Activated CD4-positive, CD25-positive, alpha-beta regulatory T cell (primary cell): ENCODE results near the gene TDP1.

Source experiments
- DNase-seq, 4 experiments: peaks; one replicate each; lab custom pipeline; 2025; lab: John Stamatoyannopoulos, UW

TDP1 gene

GRCh38 chr14:89955745-89956660, at the start of gene TDP1:
TSS of gene TDP1 (plus strand) at chr14:89955927. CDS start at chr14:89963115, 7,188 bp downstream.
- peak; percentile 88 to 97 (median 92) for DNase-seq

- DNase-seq, result no peak
Measured at GRCh38 chr14:89906000-89906399, 49.7 kb upstream of the TDP1 start.

GRCh38 chr14:89907655-89908054, 48.1 kb upstream of the TDP1 start:
- no peak for DNase-seq

GRCh38 chr14:89908712-89909450, 46.8 kb upstream of the TDP1 start:
- no peak for DNase-seq

- DNase-seq, result no peak
Measured at GRCh38 chr14:89909586-89909985, 46.1 kb upstream of the TDP1 start.

- DNase-seq, result no peak
Measured at GRCh38 chr14:89910691-89911009, 45.1 kb upstream of the TDP1 start.

GRCh38 chr14:89911010-89911919, 44.5 kb upstream of the TDP1 start:
- no peak for DNase-seq

- DNase-seq, result no peak
Measured at GRCh38 chr14:89912221-89912620, 43.5 kb upstream of the TDP1 start.

GRCh38 chr14:89912667-89913211, 43.0 kb upstream of the TDP1 start:
- DNase-seq, result no peak

GRCh38 chr14:89915114-89915878, 40.4 kb upstream of the TDP1 start:
- peak; percentile 9 to 46 (median 27) for DNase-seq

GRCh38 chr14:89918721-89919120, 37.0 kb upstream of the TDP1 start:
- DNase-seq, result no peak

- no peak for DNase-seq
Measured at GRCh38 chr14:89920056-89920455, 35.7 kb upstream of the TDP1 start.

- DNase-seq, result no peak
Measured at GRCh38 chr14:89921346-89921745, 34.4 kb upstream of the TDP1 start.

- DNase-seq, result no peak
Measured at GRCh38 chr14:89922031-89922907, 33.5 kb upstream of the TDP1 start.

GRCh38 chr14:89924268-89924667, 31.5 kb upstream of the TDP1 start:
- no peak for DNase-seq

GRCh38 chr14:89926694-89927093, 29.0 kb upstream of the TDP1 start:
- no peak for DNase-seq

GRCh38 chr14:89927186-89927865, 28.4 kb upstream of the TDP1 start:
- DNase-seq, result no peak

GRCh38 chr14:89933002-89933401, 22.7 kb upstream of the TDP1 start:
- DNase-seq, result no peak

GRCh38 chr14:89936654-89937185, 19.0 kb upstream of the TDP1 start:
- DNase-seq, result no peak
